A673 (cell line): ENCODE measurements around the gene PRMT7. TPM values are rescaled to one million over a fixed set of nuclear protein-coding genes. Genes with fewer than 3 reads are reported as not detected.

Experiments used
- BruUV-seq: library from RNA; stranded (reverse); fragments of 400-500 nt; replicated peaks from 2 replicates; lab custom pipeline; 2021; lab: Mats Ljungman, UMichigan
- CTCF ChIA-PET: fragments of 300-600 bp; sonication (Branson Sonifier 250); formaldehyde crosslinking; loops from one replicate; lab custom pipeline; 2022; ENCODE audit warnings: antibody characterized with exemption; lab: Charles Lee
- POLR2A ChIA-PET: fragments of 300-600 bp; sonication (Branson Sonifier 250); formaldehyde crosslinking; loops from one replicate; lab custom pipeline; 2022; ENCODE audit warnings: antibody characterized with exemption; ENCODE audit not compliant: low non-redundant PET; lab: Charles Lee
- DNase-seq: peaks from one replicate; pipeline ENCODE4 v3.0.0-alpha.2; 2015; ENCODE audit warnings: low spot score
- H3K27ac ChIP-seq: fragments of 200-600 bp; sonication (generic); 2 replicates; pipeline ENCODE4 v1.5.1; 2016; ENCODE audit warnings: mixed run types, low read depth, mild to moderate bottlenecking, mixed read lengths, antibody characterized with exemption, low read length; ENCODE audit not compliant: poor library complexity, severe bottlenecking
- H3K27me3 ChIP-seq: fragments of 200-600 bp; sonication (generic); replicated peaks from 2 replicates; pipeline ENCODE4 v1.6.1; 2017; ENCODE audit warnings: mixed run types, low read depth, mild to moderate bottlenecking, mixed read lengths, antibody characterized with exemption, low read length; ENCODE audit not compliant: insufficient read depth, poor library complexity
- H3K36me3 ChIP-seq: fragments of 200-600 bp; sonication (generic); 2 replicates; pipeline ENCODE4 v1.6.1; 2016; ENCODE audit warnings: mixed run types, mild to moderate bottlenecking, mixed read lengths, antibody characterized with exemption, low read length; ENCODE audit not compliant: insufficient read depth, poor library complexity, severe bottlenecking
- H3K4me1 ChIP-seq: fragments of 200-600 bp; sonication (generic); 2 replicates; pipeline ENCODE4 v1.6.1; 2017; ENCODE audit warnings: mixed run types, mild to moderate bottlenecking, mixed read lengths, antibody characterized with exemption, low read length; ENCODE audit not compliant: insufficient read depth, poor library complexity, severe bottlenecking
- H3K4me3 ChIP-seq: fragments of 200-600 bp; sonication (generic); 2 replicates; pipeline ENCODE4 v1.5.1; 2016; ENCODE audit warnings: low read depth, mixed run types, mild to moderate bottlenecking, mixed read lengths, low read length; ENCODE audit not compliant: poor library complexity, severe bottlenecking
- H3K9me3 ChIP-seq: fragments of 200-600 bp; sonication (generic); 2 replicates; pipeline ENCODE4 v1.6.1; 2016; ENCODE audit warnings: mixed run types, low read depth, mild to moderate bottlenecking, mixed read lengths, antibody characterized with exemption, low read length; ENCODE audit not compliant: poor library complexity, severe bottlenecking
- CTCF ChIP-seq: fragments of 300-800, 200-600 bp; sonication (generic); conservative IDR thresholded peaks from 2 replicates; pipeline ENCODE4 v1.5.1; 2017; ENCODE audit warnings: low read depth, mild to moderate bottlenecking, antibody characterized with exemption, low read length, moderate library complexity, mixed read lengths
- EZH2 ChIP-seq: fragments of 200-600 bp; sonication (generic); IDR thresholded peaks from 2 replicates; pipeline ENCODE4 v1.6.1; 2017; ENCODE audit warnings: borderline replicate concordance, low read depth, mild to moderate bottlenecking, mixed read lengths, antibody characterized with exemption, low read length; ENCODE audit not compliant: poor library complexity, severe bottlenecking
- intact Hi-C: fragments of 100-400 bp; cut with micrococcal nuclease; formaldehyde crosslinking; loops from one replicate; pipeline ENCODE4 v1.10.0; 2022; ENCODE audit not compliant: unreplicated experiment
- total RNA-seq: library from RNA; stranded (reverse); gene quantifications from 2 replicates; pipeline ENCODE4 v1.2.3, GENCODE V29; 2021

The PRMT7 gene
- total RNA-seq, 1 experiment from 2014 or later, result 66.2 TPM

- intact Hi-C loops, result no loop called here
- H3K36me3 ChIP-seq, result no peaks in the 10 kb centered on the region
- ChIA-PET CTCF (no interaction called here), POLR2A (no interaction called here)
- H3K4me3 ChIP-seq, result no peak overlapping the region
- no TSS peak for BruUV-seq
- TF ChIP-seq EZH2 (no peak), CTCF (no peak)
- no peaks in the 10 kb centered on the region for H3K4me1 ChIP-seq
- H3K27me3 ChIP-seq, result no peaks in the 10 kb centered on the region
- DNase-seq, result no peak
- no peaks in the 10 kb centered on the region for H3K9me3 ChIP-seq
- H3K27ac ChIP-seq, result no peak overlapping the region
These were observed 76.5 kb downstream of the PRMT7 start for GRCh38 chr16:68387301-68387700.

GRCh38 chr16:68388124-68388523 is 77.3 kb downstream of the PRMT7 start:
- no peak for TF ChIP-seq EZH2
- BruUV-seq, result no TSS peak
- Histone ChIP-seq H3K27ac (no peak overlapping the region), H3K27me3 (no peaks in the 10 kb centered on the region), H3K4me3 (no peak overlapping the region), H3K4me1 (no peaks in the 10 kb centered on the region), H3K36me3 (no peaks in the 10 kb centered on the region), H3K9me3 (no peaks in the 10 kb centered on the region)
- ChIA-PET POLR2A (no interaction called here), CTCF (no interaction called here)
- no peak for DNase-seq
- intact Hi-C loops, result no loop called here

- POLR2A ChIA-PET, result no interaction called here
- TF ChIP-seq EZH2 (no peak), CTCF (no peak)
- intact Hi-C loops, result no loop called here
These were observed 78.2 kb downstream of the PRMT7 start for GRCh38 chr16:68389006-68389405.

GRCh38 chr16:68389750-68390371 is 79.0 kb downstream of the PRMT7 start:
- H3K4me1 ChIP-seq, result no peaks in the 10 kb centered on the region
- H3K27ac ChIP-seq, result no peak overlapping the region
- CTCF ChIA-PET, result no interaction called here
- no peak for DNase-seq
- H3K27me3 ChIP-seq, result no peaks in the 10 kb centered on the region
- BruUV-seq, result no TSS peak
- H3K9me3 ChIP-seq, result no peaks in the 10 kb centered on the region
- POLR2A ChIA-PET, result no interaction called here
- H3K4me3 ChIP-seq, result no peak overlapping the region
- H3K36me3 ChIP-seq, result no peaks in the 10 kb centered on the region
- TF ChIP-seq CTCF, result no peak
- no peak for TF ChIP-seq EZH2
- intact Hi-C loops, result no loop called here

More at GRCh38 chr16:68389006-68389405, 78.2 kb downstream of the PRMT7 start:
- Histone ChIP-seq H3K4me3 (no peak overlapping the region), H3K4me1 (no peaks in the 10 kb centered on the region), H3K9me3 (no peaks in the 10 kb centered on the region), H3K36me3 (no peaks in the 10 kb centered on the region), H3K27me3 (no peaks in the 10 kb centered on the region), H3K27ac (no peak overlapping the region)
- BruUV-seq, result no TSS peak
- DNase-seq, result no peak
- CTCF ChIA-PET, result no interaction called here
